GM20000 (cell line): ENCODE results near the gene PANK2.
A peak's percentile ranks its signal among the peaks of the same experiment; 100 is the strongest.
"Not testable (repeated sequence)": the region's sequence is repeated elsewhere in the genome, so short reads cannot be mapped to it uniquely, and the experiment has no call there.

Experiments used
- DNase-seq: peaks from one replicate; pipeline ENCODE4 v3.0.0; 2012; ENCODE audit warnings: low spot score
- TF ChIP-seq, protein P1 (sequence below): IDR thresholded peaks from 2 replicates; pipeline ENCODE4 v1.5.1; 2012; ENCODE audit warnings: mild to moderate bottlenecking, control low read depth; ENCODE audit errors: extremely low read depth, missing control alignments

The PANK2 gene

DNA sequence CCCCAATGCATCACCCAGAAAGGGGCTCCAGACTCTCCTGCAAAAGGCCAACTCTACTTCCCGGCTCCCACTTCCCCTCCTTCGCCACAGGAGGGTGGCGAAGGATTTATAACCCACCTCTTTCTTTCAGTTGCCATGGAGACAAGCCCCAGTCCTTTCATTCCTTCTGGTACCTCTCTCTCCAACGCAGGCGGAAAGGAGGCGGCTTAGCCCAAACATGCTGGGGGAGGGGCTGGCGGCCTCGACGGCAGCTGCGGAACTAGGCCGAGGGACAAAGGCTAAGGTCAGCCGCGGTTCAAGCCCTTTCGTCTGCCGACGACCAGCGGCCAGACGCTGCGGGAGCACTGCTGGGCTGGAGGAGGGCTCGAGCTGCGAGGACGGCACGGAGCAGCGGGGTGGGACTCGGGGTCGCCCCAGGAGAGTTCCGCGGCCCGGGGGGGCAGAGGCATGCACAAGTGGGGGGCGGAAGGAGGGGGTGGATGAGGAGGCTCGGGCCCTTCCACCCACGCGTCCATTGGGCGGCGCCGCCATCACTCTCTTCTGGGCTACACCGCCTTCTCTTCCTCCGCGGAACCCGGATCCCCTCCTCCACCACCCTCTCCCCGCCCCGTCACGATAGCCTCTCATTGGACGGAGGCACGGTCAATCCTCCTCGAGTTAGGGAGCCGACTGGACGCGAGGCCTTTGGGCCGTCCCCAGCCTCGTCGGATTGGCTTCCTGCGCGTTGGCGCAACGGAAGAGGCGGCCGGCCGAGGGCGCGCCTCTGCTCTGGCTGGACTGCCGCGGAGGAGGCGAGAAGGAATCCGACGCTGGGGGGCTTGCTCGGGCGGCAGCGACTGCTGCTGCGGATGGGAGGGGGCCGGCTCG lies at the start of gene PANK2:
Gene PANK2, plus strand, starts transcription at position 766 of the 867 bp plus-strand sequence.
- DNase-seq = peak; percentile 99
- TF ChIP-seq, protein P1, sequence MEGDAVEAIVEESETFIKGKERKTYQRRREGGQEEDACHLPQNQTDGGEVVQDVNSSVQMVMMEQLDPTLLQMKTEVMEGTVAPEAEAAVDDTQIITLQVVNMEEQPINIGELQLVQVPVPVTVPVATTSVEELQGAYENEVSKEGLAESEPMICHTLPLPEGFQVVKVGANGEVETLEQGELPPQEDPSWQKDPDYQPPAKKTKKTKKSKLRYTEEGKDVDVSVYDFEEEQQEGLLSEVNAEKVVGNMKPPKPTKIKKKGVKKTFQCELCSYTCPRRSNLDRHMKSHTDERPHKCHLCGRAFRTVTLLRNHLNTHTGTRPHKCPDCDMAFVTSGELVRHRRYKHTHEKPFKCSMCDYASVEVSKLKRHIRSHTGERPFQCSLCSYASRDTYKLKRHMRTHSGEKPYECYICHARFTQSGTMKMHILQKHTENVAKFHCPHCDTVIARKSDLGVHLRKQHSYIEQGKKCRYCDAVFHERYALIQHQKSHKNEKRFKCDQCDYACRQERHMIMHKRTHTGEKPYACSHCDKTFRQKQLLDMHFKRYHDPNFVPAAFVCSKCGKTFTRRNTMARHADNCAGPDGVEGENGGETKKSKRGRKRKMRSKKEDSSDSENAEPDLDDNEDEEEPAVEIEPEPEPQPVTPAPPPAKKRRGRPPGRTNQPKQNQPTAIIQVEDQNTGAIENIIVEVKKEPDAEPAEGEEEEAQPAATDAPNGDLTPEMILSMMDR = peak; percentile 33

DNA sequence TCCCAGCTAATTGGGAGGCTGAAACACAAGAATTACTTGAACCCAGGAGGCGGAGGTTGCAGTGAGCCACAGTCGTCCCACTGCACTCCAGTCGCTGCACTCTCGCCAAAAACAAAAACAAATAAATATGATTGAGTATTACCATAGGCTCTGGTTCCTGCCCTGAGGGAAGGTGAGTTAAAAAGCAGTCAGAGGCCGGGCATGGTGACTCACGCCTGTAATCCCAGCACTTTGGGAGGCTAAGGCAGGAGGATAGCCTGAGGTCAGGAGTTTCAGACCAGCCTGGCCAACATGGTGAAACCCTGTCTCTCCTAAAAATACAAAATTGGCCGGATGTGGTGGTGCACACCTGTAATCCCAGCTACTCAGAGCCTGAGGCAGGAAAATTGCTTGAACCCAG lies 49.0 kb upstream of the PANK2 start:
- not testable (repeated sequence) for DNase-seq

DNA sequence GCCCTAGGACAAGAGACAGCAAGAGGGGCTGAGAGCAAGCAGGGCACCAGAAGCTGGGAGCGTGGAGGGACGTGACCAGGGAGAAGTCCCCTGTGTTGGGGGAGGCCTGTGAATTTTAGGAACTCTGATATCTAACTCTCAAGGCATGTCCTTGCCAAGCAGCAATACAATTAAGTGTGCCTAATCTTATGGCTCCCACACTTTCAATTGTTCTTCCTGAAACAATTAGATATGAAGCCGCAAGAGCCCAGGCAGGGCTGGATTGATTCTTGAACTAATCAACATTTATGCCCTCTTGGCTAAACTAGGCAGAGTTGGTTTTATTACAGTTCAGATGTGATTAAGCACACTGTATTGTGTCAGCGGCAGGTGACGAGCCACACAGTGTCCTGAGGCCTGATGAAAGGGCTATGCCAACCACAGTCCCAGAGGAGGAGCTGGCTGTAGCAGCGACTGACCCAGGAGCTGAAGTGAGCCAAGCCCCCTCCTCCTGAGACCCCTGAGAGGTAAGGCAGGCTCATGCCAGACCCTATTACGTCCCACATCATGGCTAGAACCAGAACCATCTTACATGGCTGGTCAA lies 46.7 kb upstream of the PANK2 start:
- DNase-seq = no peak
- TF ChIP-seq, protein P1 = no peak

DNA sequence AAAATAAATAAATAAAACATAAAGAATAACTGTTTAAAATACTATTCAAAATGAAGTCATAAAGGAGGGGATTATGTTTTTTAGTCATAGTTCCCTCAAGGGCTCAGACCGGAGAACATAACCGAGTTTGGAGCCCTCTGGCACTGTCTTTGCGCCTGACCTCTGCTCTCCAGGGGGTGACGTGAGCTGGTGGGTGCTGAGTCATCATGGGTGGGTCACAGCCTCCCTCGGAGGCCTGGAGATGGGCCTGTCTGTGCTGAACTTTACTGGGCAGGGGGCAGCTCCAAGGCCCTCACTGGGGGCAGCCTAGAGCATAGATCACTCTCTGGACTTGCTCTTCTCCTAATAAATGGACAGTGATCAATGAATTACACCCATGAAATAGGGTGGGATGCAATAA lies 45.7 kb upstream of the PANK2 start:
- DNase-seq = no peak
- TF ChIP-seq, protein P1 = no peak

DNA sequence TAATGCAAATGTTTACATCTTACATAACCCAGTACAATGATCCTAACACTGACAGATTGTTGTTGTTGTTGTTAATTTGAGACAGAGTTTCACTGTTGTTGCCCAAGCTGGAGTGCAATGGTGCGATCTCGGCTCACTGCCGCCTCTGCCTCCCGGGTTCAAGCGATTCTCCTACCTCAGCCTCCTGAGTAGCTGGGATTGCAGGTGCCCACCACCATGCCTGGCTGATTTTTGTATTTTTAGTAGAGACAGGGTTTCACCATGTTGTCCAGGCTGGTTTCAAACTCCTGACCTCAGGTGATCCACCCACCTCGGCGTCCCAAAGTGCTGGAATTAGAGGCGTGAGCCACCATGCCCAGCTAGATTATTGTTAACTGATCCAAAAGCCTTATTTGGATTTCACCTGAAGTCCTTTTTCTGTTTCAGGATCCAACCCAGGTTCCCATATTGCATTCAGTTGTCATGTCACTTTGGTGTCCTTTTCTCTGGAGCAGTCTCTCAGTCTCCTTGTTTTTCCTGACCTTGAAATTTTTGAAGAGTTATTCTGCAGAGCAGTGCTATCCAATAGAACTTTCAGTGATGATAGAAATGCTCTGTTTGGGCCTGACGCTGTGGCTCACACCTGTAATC lies 45.1 kb upstream of the PANK2 start:
- not testable (repeated sequence) for DNase-seq

DNA sequence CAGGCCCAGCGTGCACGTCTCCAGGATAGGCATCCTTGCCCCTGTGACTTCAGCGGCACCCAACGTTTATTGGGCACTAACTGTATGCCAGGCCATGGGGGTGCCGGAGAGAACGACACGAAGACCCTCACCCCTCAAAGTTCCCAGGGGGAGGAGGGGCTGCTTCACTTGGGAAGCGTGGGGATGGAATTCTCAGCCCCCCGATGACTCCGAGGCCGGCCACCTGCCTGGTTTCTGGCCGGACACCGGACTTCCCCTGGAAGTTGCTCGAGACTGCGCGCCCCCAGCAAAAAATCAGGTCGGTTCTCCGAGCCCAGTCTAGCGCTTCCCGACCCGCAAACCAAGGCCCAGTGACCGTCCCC lies 42.8 kb upstream of the PANK2 start:
- TF ChIP-seq, protein P1 = no peak
- no peak for DNase-seq

DNA sequence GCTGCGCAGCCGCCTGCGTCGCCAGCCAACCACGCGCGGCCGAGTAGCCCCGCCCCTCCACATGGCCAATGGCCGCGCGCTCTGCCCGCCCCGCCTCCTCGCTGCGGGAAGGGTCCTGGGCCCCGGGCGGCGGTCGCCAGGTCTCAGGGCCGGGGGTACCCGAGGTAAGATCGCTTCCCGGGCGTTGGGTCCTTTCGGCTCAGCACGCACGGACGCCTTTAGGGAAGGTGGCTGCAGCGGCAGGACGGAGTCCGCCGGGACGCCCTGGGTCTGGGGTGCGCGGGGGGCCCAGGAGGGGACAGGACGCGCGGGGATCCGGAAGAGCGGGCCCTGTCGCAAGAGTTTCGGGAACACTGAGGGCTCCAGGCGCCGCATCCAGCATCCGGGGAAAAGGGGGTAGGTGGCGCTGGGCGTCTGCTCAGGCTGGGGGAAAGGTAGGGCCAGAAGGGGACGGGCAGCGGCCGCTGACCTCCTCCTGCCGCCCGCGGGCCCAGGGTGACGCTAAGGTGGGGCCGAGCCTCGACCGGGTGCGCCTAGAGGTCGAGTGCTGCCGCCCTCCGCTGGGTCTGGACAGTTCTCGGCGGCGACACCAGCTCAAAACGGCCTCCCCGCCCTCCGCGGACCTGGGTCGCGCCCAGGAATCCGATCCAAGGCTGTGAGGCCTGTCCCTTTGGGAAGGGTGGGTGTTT lies 42.3 kb upstream of the PANK2 start, which contains the start of gene MAVS:
Gene MAVS, plus strand, starts transcription at position 95 of the 689 bp plus-strand sequence. CDS start 7,791 bp downstream, outside the sequence.
- peak; percentile 95 for DNase-seq
- TF ChIP-seq, protein P1 = peak; percentile 13

DNA sequence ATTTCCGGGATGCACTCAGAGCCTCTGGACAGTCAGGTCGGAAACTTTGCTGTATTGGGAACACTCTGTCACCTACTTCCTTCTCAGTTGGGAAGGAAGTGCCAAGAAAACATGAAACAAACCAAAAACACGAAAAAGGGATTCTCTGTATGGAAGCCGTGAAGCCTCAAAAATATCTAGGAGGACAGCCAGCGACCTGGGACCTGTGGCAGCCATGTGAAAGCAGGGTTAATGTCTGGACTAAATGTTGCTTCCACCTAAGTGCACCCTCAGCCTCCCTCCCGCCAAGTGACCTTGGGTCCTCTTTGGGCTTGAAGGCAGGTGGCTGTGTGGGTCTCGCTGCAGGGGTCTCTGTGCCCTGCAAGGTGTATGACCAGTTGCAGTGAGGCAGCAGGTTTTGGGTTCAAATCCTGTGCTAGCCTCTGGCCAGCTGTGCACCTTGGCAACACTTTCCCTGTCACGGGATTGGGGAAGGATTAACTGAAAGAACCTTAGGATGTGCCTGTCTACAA lies 41.7 kb upstream of the PANK2 start:
- TF ChIP-seq, protein P1 = no peak

More for the DNA sequence above, 41.7 kb upstream of the PANK2 start:
- no peak for DNase-seq
